HepG2 (cell line): ENCODE data around the gene INAFM1. TPM values are rescaled to one million over a fixed set of nuclear protein-coding genes. Genes with fewer than 3 reads are reported as not detected.

Experiments used
- AGO1 ChIP-seq: fragments of 200-400 bp; formaldehyde crosslinking; IDR thresholded peaks from 2 replicates; pipeline ENCODE4 v1.6.1; 2017; ENCODE audit warnings: mild to moderate bottlenecking, low read depth, low read length, moderate library complexity; ENCODE audit not compliant: poor library complexity, severe bottlenecking
- CCDC6 ChIP-seq: sonication (generic); formaldehyde crosslinking; IDR thresholded peaks from 2 replicates; pipeline ENCODE4 v1.8.1; 2022; ENCODE audit warnings: mild to moderate bottlenecking, missing genetic modification reagents, moderate library complexity
- FLYWCH1 ChIP-seq: sonication (generic); formaldehyde crosslinking; IDR thresholded peaks from 2 replicates; pipeline ENCODE4 v1.8.1; 2023; ENCODE audit warnings: mild to moderate bottlenecking, missing genetic modification reagents
- FOXC1 ChIP-seq: sonication (generic); formaldehyde crosslinking; IDR thresholded peaks from 2 replicates; pipeline ENCODE4 v1.8.0; 2022; ENCODE audit warnings: mild to moderate bottlenecking, missing genetic modification reagents, borderline replicate concordance
- FOXO1 ChIP-seq: sonication (generic); formaldehyde crosslinking; IDR thresholded peaks from 2 replicates; pipeline ENCODE4 v1.4.0; 2020; ENCODE audit warnings: missing genetic modification reagents
- KAT7 ChIP-seq: IDR thresholded peaks from 2 replicates; pipeline ENCODE4 v1.6.1; 2018; ENCODE audit warnings: borderline replicate concordance, missing compliant biosample characterization
- KDM1A ChIP-seq: IDR thresholded peaks from 2 replicates; pipeline ENCODE4 v1.6.1; 2016; ENCODE audit warnings: missing compliant biosample characterization
- KLF11 ChIP-seq: IDR thresholded peaks from 2 replicates; pipeline ENCODE4 v1.6.1; 2016; ENCODE audit warnings: missing compliant biosample characterization
- MNT ChIP-seq: fragments of 450-650 bp; IDR thresholded peaks from 2 replicates; pipeline ENCODE4 v1.6.1; 2016
- PAF1 ChIP-seq: IDR thresholded peaks from 2 replicates; pipeline ENCODE4 v1.6.1; 2016; ENCODE audit warnings: missing genetic modification reagents, missing compliant biosample characterization
- SKI ChIP-seq: fragments of 450-650 bp; IDR thresholded peaks from one replicate; pipeline ENCODE4 v1.6.1; 2018; ENCODE audit warnings: mild to moderate bottlenecking; ENCODE audit not compliant: partially characterized antibody
- ZFP91 ChIP-seq: sonication (generic); formaldehyde crosslinking; IDR thresholded peaks from 2 replicates; pipeline ENCODE4 v1.9.0; 2022; ENCODE audit warnings: missing genetic modification reagents, mild to moderate bottlenecking, borderline replicate concordance
- ZNF549 ChIP-seq: sonication (generic); formaldehyde crosslinking; IDR thresholded peaks from 2 replicates; pipeline ENCODE4 v1.5.0; 2020; ENCODE audit warnings: missing genetic modification reagents
- ZNF563 ChIP-seq: sonication (generic); formaldehyde crosslinking; IDR thresholded peaks from 2 replicates; pipeline ENCODE4 v1.8.0; 2022; ENCODE audit warnings: mild to moderate bottlenecking, moderate library complexity, missing genetic modification reagents
- ZSCAN22 ChIP-seq: sonication (generic); formaldehyde crosslinking; IDR thresholded peaks from 2 replicates; pipeline ENCODE4 v1.4.0; 2020; ENCODE audit warnings: mild to moderate bottlenecking, missing genetic modification reagents
- polyA plus RNA-seq, 8 experiments: library from polyadenylated mRNA; depleted of rRNA in 3 of 8; stranded (reverse) in 7 of 8; unstranded in 1 of 8; fragments of >200 nt; fragmentation: Illumina TruSeq in 4 of 8; extraction: Trizol in 4 of 8; gene quantifications; 2 replicates each; pipeline versions ENCODE4 v1.2.1 to v1.2.3, GENCODE V29; 2011 to 2016; ENCODE audit warnings: low read depth in 4 of 8, missing spikeins in 1 of 8, mixed read lengths in 1 of 8; ENCODE audit not compliant: insufficient read depth in 1 of 8
- total RNA-seq, 5 experiments: library from RNA; depleted of rRNA; stranded (reverse); fragments of >200 nt; fragmentation: Illumina TruSeq; extraction: Trizol; gene quantifications; 2 replicates each; pipeline ENCODE4 v1.2.3, GENCODE V29; 2016; ENCODE audit warnings: low read depth in 1 of 5
- TF ChIP-seq, protein P1 (sequence below): IDR thresholded peaks from 2 replicates; pipeline ENCODE4 v1.4.0; 2020; ENCODE audit warnings: mild to moderate bottlenecking, missing genetic modification reagents
- TF ChIP-seq, protein P2 (sequence below), 2 experiments: sonication (generic) in 1 of 2; formaldehyde crosslinking in 1 of 2; IDR thresholded peaks; 2 replicates each; pipeline versions ENCODE4 v1.6.1 to v1.9.0; 2014 to 2022; ENCODE audit warnings: antibody characterized with exemption in 1 of 2, borderline replicate concordance in 1 of 2, inconsistent platforms in 1 of 2, low read depth in 1 of 2, missing genetic modification reagents in 1 of 2

INAFM1 gene
- total and polyA plus RNA-seq, 2 of the 13 experiments (the other 11 are each of a cell fraction or from before 2014, with no cell fraction given): 0.88 to 1.9 TPM

DNA sequence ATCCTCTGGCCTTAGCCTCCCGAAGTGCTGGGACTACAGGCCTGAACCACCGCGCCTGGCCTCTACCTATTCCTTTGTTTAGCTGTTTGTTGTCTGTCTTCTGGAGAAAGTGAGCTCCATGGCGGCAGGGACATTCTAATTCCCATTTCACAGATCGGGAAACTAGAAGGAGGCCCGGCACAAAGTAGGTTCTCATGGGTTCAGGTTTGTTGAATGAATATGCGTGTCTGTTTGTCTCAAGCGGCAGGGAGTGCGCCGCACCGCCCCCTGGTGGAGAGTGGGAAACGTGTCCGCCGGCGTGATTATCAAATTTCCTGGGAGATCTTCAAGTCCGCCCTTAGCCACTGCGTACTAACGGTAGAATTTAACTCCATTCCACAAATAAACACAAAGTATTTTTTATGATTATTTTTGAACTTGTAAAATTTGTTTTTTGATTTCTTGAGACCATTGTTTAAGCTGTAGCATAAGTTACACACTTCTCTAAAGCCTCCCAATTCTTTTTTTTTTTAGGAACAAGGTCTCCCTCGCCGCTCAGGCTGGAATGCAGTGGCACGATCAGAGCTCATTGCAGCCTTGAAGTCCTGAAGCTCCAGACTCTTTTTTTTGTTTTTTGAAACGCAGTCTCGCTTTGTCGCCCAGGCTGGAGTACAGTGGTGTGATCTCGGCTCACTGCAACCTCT, 27.2 kb upstream of the INAFM1 start (continued):
- TF ChIP-seq AGO1 (no peak), ZSCAN22 (CRISPR knock-in tag) (no peak), PAF1 (CRISPR knock-in tag) (no peak), SKI (no peak), ZNF549 (CRISPR knock-in tag) (no peak), KDM1A (peak; percentile 20; the same call in 1 of the 2 replicates), FOXC1 (CRISPR knock-in tag) (no peak), ZNF563 (CRISPR knock-in tag) (no peak), FLYWCH1 (CRISPR knock-in tag) (no peak), KAT7 (CRISPR knock-in tag) (no peak), CCDC6 (CRISPR knock-in tag) (no peak), MNT (no peak), ZFP91 (CRISPR knock-in tag) (no peak), FOXO1 (CRISPR knock-in tag) (no peak), KLF11 (CRISPR knock-in tag) (no peak)
- TF ChIP-seq, protein P1, sequence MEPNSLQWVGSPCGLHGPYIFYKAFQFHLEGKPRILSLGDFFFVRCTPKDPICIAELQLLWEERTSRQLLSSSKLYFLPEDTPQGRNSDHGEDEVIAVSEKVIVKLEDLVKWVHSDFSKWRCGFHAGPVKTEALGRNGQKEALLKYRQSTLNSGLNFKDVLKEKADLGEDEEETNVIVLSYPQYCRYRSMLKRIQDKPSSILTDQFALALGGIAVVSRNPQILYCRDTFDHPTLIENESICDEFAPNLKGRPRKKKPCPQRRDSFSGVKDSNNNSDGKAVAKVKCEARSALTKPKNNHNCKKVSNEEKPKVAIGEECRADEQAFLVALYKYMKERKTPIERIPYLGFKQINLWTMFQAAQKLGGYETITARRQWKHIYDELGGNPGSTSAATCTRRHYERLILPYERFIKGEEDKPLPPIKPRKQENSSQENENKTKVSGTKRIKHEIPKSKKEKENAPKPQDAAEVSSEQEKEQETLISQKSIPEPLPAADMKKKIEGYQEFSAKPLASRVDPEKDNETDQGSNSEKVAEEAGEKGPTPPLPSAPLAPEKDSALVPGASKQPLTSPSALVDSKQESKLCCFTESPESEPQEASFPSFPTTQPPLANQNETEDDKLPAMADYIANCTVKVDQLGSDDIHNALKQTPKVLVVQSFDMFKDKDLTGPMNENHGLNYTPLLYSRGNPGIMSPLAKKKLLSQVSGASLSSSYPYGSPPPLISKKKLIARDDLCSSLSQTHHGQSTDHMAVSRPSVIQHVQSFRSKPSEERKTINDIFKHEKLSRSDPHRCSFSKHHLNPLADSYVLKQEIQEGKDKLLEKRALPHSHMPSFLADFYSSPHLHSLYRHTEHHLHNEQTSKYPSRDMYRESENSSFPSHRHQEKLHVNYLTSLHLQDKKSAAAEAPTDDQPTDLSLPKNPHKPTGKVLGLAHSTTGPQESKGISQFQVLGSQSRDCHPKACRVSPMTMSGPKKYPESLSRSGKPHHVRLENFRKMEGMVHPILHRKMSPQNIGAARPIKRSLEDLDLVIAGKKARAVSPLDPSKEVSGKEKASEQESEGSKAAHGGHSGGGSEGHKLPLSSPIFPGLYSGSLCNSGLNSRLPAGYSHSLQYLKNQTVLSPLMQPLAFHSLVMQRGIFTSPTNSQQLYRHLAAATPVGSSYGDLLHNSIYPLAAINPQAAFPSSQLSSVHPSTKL (CRISPR knock-in tag): no peak
- TF ChIP-seq, protein P2, sequence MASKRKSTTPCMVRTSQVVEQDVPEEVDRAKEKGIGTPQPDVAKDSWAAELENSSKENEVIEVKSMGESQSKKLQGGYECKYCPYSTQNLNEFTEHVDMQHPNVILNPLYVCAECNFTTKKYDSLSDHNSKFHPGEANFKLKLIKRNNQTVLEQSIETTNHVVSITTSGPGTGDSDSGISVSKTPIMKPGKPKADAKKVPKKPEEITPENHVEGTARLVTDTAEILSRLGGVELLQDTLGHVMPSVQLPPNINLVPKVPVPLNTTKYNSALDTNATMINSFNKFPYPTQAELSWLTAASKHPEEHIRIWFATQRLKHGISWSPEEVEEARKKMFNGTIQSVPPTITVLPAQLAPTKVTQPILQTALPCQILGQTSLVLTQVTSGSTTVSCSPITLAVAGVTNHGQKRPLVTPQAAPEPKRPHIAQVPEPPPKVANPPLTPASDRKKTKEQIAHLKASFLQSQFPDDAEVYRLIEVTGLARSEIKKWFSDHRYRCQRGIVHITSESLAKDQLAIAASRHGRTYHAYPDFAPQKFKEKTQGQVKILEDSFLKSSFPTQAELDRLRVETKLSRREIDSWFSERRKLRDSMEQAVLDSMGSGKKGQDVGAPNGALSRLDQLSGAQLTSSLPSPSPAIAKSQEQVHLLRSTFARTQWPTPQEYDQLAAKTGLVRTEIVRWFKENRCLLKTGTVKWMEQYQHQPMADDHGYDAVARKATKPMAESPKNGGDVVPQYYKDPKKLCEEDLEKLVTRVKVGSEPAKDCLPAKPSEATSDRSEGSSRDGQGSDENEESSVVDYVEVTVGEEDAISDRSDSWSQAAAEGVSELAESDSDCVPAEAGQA (IDR thresholded peaks at IDR 0.05; ENCODE audit: low read depth): no peak
- TF ChIP-seq, protein P2 (CRISPR knock-in tag; IDR thresholded peaks at IDR 0.05; ENCODE audit: borderline replicate concordance): no peak
